ENCODE data around the gene LACRT. TPM values are rescaled to one million over a fixed set of nuclear protein-coding genes. Genes with fewer than 3 reads are reported as not detected.

Gene LACRT
- total RNA-seq, 2 donors from 2014 or later, result not detected

GRCh38 chr12:54629925-54630324 lies 4.8 kb downstream of the LACRT start:
- Histone ChIP-seq H3K36me3 (replicated peaks in 1 of 2; ENCODE audit: insufficient read depth in 1 of 2, low read depth in 2 of 2) (no peaks in the 10 kb centered on the region), H3K27me3 (no peaks in the 10 kb centered on the region), H3K4me1 (peaks cover 10% of the 10 kb centered on the region), H3K27ac (no peak overlapping the region), H3K4me3 (no peak overlapping the region), H3K9me3 (no peaks in the 10 kb centered on the region)
- 83 to 87% methylated on average over 2 of the region's 2 CpGs for WGBS, 2 donors
- intact Hi-C loops (cut with DNase I), result no loop called here
- TF ChIP-seq POLR2A (IDR thresholded peaks at IDR 0.05) (no peak), CTCF (IDR thresholded peaks at IDR 0.05) (no peak)
- ATAC-seq (no peak), DNase-seq (no peak)

DNA sequence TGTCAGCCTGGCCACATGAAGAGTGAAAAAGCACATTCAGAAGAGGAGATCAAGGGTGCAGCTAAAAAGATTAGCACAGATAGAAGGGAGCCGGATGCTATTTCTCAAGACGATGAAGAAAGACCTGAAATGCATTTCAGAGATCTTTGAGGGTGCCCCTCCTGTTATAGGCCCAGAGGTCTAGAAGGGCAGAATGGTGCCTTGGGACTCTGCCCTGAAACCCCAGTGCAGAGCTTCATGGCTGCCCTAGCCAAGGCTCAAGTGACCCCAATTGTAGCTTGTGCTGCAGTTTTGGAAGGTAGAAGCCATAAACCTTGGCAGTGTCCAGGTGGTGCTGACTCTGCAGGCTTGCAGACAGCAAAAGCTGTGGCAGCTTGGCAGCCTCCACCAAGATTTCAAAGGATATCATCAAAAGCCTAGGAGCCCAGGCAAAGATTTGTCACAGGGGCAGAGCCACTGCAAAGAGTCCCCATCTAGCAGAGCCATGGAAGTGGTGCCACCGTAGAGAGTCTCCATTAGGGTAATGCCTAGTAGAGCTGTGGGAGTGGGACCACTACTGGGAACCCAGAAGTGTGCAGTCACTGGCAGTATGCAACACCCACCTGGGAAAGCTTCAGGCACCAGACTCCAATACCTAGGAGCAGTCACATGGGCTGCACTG lies 6.4 kb downstream of the LACRT start:
- Histone ChIP-seq H3K27ac (no peak overlapping the region), H3K4me3 (no peak overlapping the region), H3K4me1 (peaks cover 14% of the 10 kb centered on the region), H3K27me3 (no peaks in the 10 kb centered on the region), H3K36me3 (replicated peaks in 1 of 2; ENCODE audit: insufficient read depth in 1 of 2, low read depth in 2 of 2) (no peaks in the 10 kb centered on the region), H3K9me3 (no peaks in the 10 kb centered on the region)
- WGBS, 2 donors, result 89 to 90% methylated on average over 3 of the region's 3 CpGs
- TF ChIP-seq POLR2A (IDR thresholded peaks at IDR 0.05) (no peak), CTCF (IDR thresholded peaks at IDR 0.05) (no peak)
- intact Hi-C loops (cut with DNase I), result no loop called here
- DNase-seq (no peak), ATAC-seq (no peak)

DNA sequence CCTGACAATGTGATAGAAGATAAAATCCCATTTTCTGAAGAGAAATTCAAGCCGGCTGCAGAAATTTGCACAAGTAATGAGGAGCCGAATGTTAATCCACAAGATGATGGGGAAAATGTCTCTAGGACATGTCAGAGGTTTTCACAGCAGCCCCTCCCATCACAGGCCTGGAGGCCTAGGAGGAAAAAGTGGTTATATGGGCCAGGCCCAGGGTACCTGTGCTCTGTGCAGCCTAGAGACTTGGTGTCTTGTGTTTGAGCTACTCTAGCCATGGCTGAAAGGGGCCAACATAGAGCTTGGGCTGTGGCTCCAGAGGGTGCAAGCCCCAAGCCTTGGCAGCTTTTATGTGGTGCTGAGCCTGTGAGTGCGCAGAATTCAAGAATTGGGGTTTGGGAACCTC lies 7.4 kb downstream of the LACRT start:
- no peak overlapping the region for H3K4me3 ChIP-seq
- 84 to 91% methylated on average over 2 to 3 of the region's 3 CpGs for WGBS, 2 donors
- no peaks in the 10 kb centered on the region for H3K27me3 ChIP-seq
- peaks cover 13% of the 10 kb centered on the region for H3K4me1 ChIP-seq
- no peak for DNase-seq
- TF ChIP-seq POLR2A (IDR thresholded peaks at IDR 0.05) (no peak), CTCF (IDR thresholded peaks at IDR 0.05) (no peak)
- H3K9me3 ChIP-seq, result no peaks in the 10 kb centered on the region
- ATAC-seq, result no peak
- no peak overlapping the region for H3K27ac ChIP-seq
- H3K36me3 ChIP-seq (replicated peaks in 1 of 2; ENCODE audit: insufficient read depth in 1 of 2, low read depth in 2 of 2), result no peaks in the 10 kb centered on the region
- intact Hi-C loops (cut with DNase I), result no loop called here

DNA sequence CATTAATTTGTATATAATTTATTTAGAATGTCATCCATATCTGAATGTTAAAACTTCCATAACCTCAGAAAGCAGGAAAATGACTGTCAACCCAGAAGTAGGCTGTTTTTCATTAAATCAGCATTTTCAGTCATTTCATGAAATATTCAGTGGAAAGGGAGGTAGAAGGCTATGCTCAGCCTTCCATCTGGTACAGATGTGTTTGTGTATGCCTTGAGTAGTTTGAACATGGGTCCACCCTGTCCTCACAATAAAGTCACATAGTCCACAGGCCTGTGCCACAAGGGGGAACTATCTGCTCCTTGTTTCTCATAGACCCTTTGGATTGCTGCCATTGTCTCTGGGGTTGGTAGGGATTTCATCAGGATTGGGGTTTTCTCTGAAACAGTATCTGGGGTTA lies 9.1 kb downstream of the LACRT start:
- no peaks in the 10 kb centered on the region for H3K36me3 ChIP-seq (replicated peaks in 1 of 2; ENCODE audit: insufficient read depth in 1 of 2, low read depth in 2 of 2)
- no peak overlapping the region for H3K4me3 ChIP-seq
- DNase-seq, result no peak
- intact Hi-C loops (cut with DNase I), result no loop called here
- no peaks in the 10 kb centered on the region for H3K9me3 ChIP-seq
- no peak for TF ChIP-seq CTCF (IDR thresholded peaks at IDR 0.05)
- no peak for ATAC-seq
- no peak overlapping the region for H3K27ac ChIP-seq
- H3K4me1 ChIP-seq, result peaks cover 4% of the 10 kb centered on the region
- no peaks in the 10 kb centered on the region for H3K27me3 ChIP-seq

All from body of pancreas (tissue), 4 donors.